Measurements from ENCODE around the gene MPPED1.

Gene MPPED1

DNA sequence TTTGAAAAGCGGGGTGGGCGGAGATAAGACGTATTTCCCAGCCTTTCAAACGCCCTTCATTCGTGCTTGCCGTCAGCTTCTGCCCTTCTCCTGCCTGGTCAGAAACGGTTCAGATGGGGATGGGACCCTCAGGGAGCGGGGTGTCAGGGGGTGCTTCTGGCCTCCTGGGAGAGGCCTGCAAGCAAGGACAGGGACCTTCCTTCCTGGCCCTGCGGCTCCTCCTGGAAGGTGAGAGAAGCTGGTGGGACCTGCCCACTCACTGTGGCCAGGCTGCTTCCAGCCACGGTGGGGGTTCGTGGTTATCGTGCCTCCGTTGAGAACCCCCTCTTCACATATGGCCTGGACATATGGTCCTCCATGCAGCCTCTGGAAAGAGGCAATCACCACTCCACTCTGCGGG is 104.6 kb downstream of the MPPED1 start:
- Histone ChIP-seq H3F3A (ENCODE audit: low read depth) (no peaks in the 10 kb centered on the region), H3K36me3 (ENCODE audit: insufficient read depth, low read length) (no peaks in the 10 kb centered on the region), H3K9ac (ENCODE audit: low read depth, low read length, poor library complexity, severe bottlenecking) (no peak overlapping the region), H3K4me1 (ENCODE audit: insufficient read depth, low read length, poor library complexity, severe bottlenecking) (no peaks in the 10 kb centered on the region), H3K9me3 (ENCODE audit: insufficient read depth, low read depth, low read length) (no peaks in the 10 kb centered on the region), H4K20me1 (ENCODE audit: insufficient read depth, low read length, poor library complexity, severe bottlenecking) (no peaks in the 10 kb centered on the region), H2AFZ (ENCODE audit: low read length) (no peak overlapping the region), H3K27me3 (ENCODE audit: insufficient read depth, low read length, poor library complexity, severe bottlenecking) (no peaks in the 10 kb centered on the region), H3K4me2 (ENCODE audit: low read depth, low read length, poor library complexity, severe bottlenecking) (no peak overlapping the region), H3K79me2 (ENCODE audit: insufficient read depth, low read length) (no peaks in the 10 kb centered on the region), H3K9me2 (replicated peaks; ENCODE audit: low read depth, low read length) (no peaks in the 10 kb centered on the region), H3K4me3 (ENCODE audit: low read length, poor library complexity, severe bottlenecking) (no peak overlapping the region)
- TF ChIP-seq, protein P1, sequence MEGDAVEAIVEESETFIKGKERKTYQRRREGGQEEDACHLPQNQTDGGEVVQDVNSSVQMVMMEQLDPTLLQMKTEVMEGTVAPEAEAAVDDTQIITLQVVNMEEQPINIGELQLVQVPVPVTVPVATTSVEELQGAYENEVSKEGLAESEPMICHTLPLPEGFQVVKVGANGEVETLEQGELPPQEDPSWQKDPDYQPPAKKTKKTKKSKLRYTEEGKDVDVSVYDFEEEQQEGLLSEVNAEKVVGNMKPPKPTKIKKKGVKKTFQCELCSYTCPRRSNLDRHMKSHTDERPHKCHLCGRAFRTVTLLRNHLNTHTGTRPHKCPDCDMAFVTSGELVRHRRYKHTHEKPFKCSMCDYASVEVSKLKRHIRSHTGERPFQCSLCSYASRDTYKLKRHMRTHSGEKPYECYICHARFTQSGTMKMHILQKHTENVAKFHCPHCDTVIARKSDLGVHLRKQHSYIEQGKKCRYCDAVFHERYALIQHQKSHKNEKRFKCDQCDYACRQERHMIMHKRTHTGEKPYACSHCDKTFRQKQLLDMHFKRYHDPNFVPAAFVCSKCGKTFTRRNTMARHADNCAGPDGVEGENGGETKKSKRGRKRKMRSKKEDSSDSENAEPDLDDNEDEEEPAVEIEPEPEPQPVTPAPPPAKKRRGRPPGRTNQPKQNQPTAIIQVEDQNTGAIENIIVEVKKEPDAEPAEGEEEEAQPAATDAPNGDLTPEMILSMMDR (conservative IDR thresholded peaks at IDR 0.05; ENCODE audit: low read length): no peak
- TF ChIP-seq EZH2phosphoT487 (IDR thresholded peaks at IDR 0.05; ENCODE audit: borderline replicate concordance): no peak

DNA sequence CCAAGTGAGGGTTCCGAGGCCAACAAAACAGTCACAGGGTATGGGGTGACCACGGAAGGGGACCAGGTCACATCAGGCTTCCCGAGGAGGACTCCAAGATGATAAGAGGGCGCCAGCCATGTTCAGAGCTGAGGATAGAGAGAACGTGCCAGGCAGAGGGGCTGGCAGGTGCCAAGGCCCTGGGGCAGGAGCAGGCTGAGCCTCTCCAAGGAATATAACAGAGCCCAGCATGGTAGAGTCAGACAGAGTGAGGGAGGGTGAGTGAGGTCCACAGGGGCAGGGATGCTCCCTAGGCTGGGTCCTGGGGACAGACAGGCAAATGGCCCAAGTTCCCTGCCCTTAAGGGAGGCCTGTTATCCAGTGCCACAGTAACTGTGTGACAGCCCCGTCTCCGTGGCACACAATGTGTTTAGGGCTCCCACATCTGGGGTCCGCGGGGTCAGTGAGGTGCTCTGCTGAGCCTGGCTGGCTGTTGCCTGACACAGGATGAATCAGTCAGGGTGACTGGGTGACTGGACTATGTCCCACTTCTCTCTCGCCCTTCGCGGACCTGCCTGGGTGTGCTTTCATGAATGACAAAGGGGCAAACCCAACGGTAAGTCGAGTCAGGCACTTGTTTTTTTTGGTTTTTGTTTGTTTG is 105.3 kb downstream of the MPPED1 start:
- TF ChIP-seq EZH2phosphoT487 (IDR thresholded peaks at IDR 0.05; ENCODE audit: borderline replicate concordance): no peak
- TF ChIP-seq, protein P1 (conservative IDR thresholded peaks at IDR 0.05; ENCODE audit: low read length): no peak
- Histone ChIP-seq H3K27me3 (ENCODE audit: insufficient read depth, low read length, poor library complexity, severe bottlenecking) (no peaks in the 10 kb centered on the region), H3K4me3 (ENCODE audit: low read length, poor library complexity, severe bottlenecking) (no peak overlapping the region), H3K4me2 (ENCODE audit: low read depth, low read length, poor library complexity, severe bottlenecking) (no peak overlapping the region), H3K79me2 (ENCODE audit: insufficient read depth, low read length) (no peaks in the 10 kb centered on the region), H4K20me1 (ENCODE audit: insufficient read depth, low read length, poor library complexity, severe bottlenecking) (no peaks in the 10 kb centered on the region), H3K9me2 (replicated peaks; ENCODE audit: low read depth, low read length) (no peaks in the 10 kb centered on the region), H3K36me3 (ENCODE audit: insufficient read depth, low read length) (no peaks in the 10 kb centered on the region), H3F3A (ENCODE audit: low read depth) (no peaks in the 10 kb centered on the region), H3K9ac (ENCODE audit: low read depth, low read length, poor library complexity, severe bottlenecking) (no peak overlapping the region), H3K9me3 (ENCODE audit: insufficient read depth, low read depth, low read length) (no peaks in the 10 kb centered on the region), H3K4me1 (ENCODE audit: insufficient read depth, low read length, poor library complexity, severe bottlenecking) (no peaks in the 10 kb centered on the region), H2AFZ (ENCODE audit: low read length) (no peak overlapping the region)

DNA sequence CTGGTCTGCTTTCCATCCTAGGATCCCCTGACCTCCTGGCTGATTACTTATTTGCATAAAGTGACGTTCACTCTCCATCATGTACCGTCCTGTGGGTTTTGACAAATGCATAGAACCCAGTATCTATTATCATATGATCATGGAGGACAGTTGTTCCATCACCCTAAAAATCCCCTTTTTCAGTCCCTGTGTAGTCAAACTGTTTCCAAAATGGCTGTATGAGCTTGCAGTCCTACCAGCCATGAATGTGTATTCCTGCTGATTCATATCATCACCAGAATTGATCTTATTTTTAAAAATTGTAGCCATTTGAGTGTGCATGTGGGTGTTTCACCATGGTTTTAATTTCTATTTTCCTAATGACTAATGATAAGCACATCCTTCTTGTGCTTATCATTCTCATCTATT is 108.8 kb downstream of the MPPED1 start:
- Histone ChIP-seq H3K79me2 (ENCODE audit: insufficient read depth, low read length) (no peaks in the 10 kb centered on the region), H3K4me1 (ENCODE audit: insufficient read depth, low read length, poor library complexity, severe bottlenecking) (no peaks in the 10 kb centered on the region), H3K4me3 (ENCODE audit: low read length, poor library complexity, severe bottlenecking) (no peak overlapping the region), H3K9me3 (ENCODE audit: insufficient read depth, low read depth, low read length) (no peaks in the 10 kb centered on the region), H4K20me1 (ENCODE audit: insufficient read depth, low read length, poor library complexity, severe bottlenecking) (no peaks in the 10 kb centered on the region), H3K36me3 (ENCODE audit: insufficient read depth, low read length) (no peaks in the 10 kb centered on the region), H2AFZ (ENCODE audit: low read length) (no peak overlapping the region), H3K9ac (ENCODE audit: low read depth, low read length, poor library complexity, severe bottlenecking) (no peak overlapping the region), H3F3A (ENCODE audit: low read depth) (no peaks in the 10 kb centered on the region), H3K4me2 (ENCODE audit: low read depth, low read length, poor library complexity, severe bottlenecking) (no peak overlapping the region), H3K27me3 (ENCODE audit: insufficient read depth, low read length, poor library complexity, severe bottlenecking) (no peaks in the 10 kb centered on the region), H3K9me2 (replicated peaks; ENCODE audit: low read depth, low read length) (no peaks in the 10 kb centered on the region)
- TF ChIP-seq EZH2phosphoT487 (IDR thresholded peaks at IDR 0.05; ENCODE audit: borderline replicate concordance): no peak
- TF ChIP-seq, protein P1 (conservative IDR thresholded peaks at IDR 0.05; ENCODE audit: low read length): no peak

Data from Loucy (cell line).